SU-DHL-6 (cell line): ENCODE results near the gene MS4A5.
A peak's percentile ranks its signal among the peaks of the same experiment; 100 is the strongest.

ENCODE experiments used
- H2AFZ ChIP-seq: fragments of 200-600 bp; sonication (generic); 2 replicates; pipeline ENCODE4 v1.6.1; 2014; ENCODE audit warnings: low read depth, mild to moderate bottlenecking, moderate library complexity, mixed read lengths, antibody characterized with exemption, low read length; ENCODE audit not compliant: severe bottlenecking
- H3F3A ChIP-seq: fragments of 200-600 bp; shearing (Covaris generic); 2 replicates; pipeline ENCODE4 v1.6.0; 2016; ENCODE audit warnings: antibody characterized with exemption, mild to moderate bottlenecking; ENCODE audit not compliant: insufficient read depth
- H3K27ac ChIP-seq: fragments of 200-600 bp; sonication (generic); 2 replicates; pipeline ENCODE4 v1.5.1; 2016; ENCODE audit warnings: low read depth, mild to moderate bottlenecking, low read length, moderate library complexity, mixed read lengths
- H3K27me3 ChIP-seq: fragments of 200-600 bp; sonication (generic), shearing (Covaris generic); 2 replicates; pipeline ENCODE4 v1.6.0; 2014; ENCODE audit warnings: mild to moderate bottlenecking, low read length
- H3K36me3 ChIP-seq: fragments of 200-600 bp; sonication (generic); 2 replicates; pipeline ENCODE4 v1.6.1; 2014; ENCODE audit warnings: mild to moderate bottlenecking, low read length, mixed read lengths
- H3K4me2 ChIP-seq: fragments of 300-600, 200-600 bp; shearing (Covaris generic), sonication (generic); 2 replicates; pipeline ENCODE4 v1.6.0; 2014; ENCODE audit warnings: low read length, low read depth, mild to moderate bottlenecking; ENCODE audit not compliant: poor library complexity, severe bottlenecking
- H3K4me3 ChIP-seq: fragments of 200-600 bp; sonication (generic); 2 replicates; pipeline ENCODE4 v1.5.1; 2014; ENCODE audit warnings: antibody characterized with exemption, low read length, mild to moderate bottlenecking, mixed read lengths; ENCODE audit not compliant: insufficient read depth, poor library complexity, severe bottlenecking
- H3K79me2 ChIP-seq: fragments of 200-600 bp; sonication (generic); 2 replicates; pipeline ENCODE4 v1.6.1; 2014; ENCODE audit warnings: mild to moderate bottlenecking, low read length, moderate library complexity; ENCODE audit not compliant: insufficient read depth
- H3K9ac ChIP-seq: fragments of 200-600 bp; sonication (generic); 2 replicates; pipeline ENCODE4 v1.7.0; 2014; ENCODE audit warnings: mild to moderate bottlenecking, low read length
- H3K9me2 ChIP-seq: fragments of 200-600 bp; sonication (generic); replicated peaks from 2 replicates; pipeline ENCODE4 v1.6.1; 2014; ENCODE audit warnings: low read length; ENCODE audit not compliant: insufficient read depth
- H3K9me3 ChIP-seq: fragments of 200-600 bp; sonication (generic); 2 replicates; pipeline ENCODE4 v1.6.1; 2014; ENCODE audit warnings: low read length, mixed read lengths; ENCODE audit not compliant: insufficient read depth
- H4K20me1 ChIP-seq: fragments of 200-600 bp; sonication (generic); 2 replicates; pipeline ENCODE4 v1.6.1; 2014; ENCODE audit warnings: low read depth, mild to moderate bottlenecking, antibody characterized with exemption, low read length, moderate library complexity, mixed read lengths
- CTCF ChIP-seq: fragments of 200-600 bp; sonication (generic); IDR thresholded peaks from one replicate; pipeline ENCODE4 v1.5.1; 2017; ENCODE audit warnings: antibody characterized with exemption, mild to moderate bottlenecking, low read length, moderate library complexity; ENCODE audit not compliant: insufficient read depth, poor library complexity, severe bottlenecking
- EZH2phosphoT487 ChIP-seq: fragments of 200-600 bp; sonication (generic), shearing (Covaris generic); conservative IDR thresholded peaks from 2 replicates; pipeline ENCODE4 v1.6.1; 2018; ENCODE audit warnings: mild to moderate bottlenecking, antibody characterized with exemption, low read length, moderate library complexity, mixed read lengths

MS4A5 gene

GRCh38 chr11:60468829-60469228 is 39.5 kb downstream of the MS4A5 start:
- Histone ChIP-seq H3K4me2 (no peak overlapping the region), H4K20me1 (peaks cover 32% of the 10 kb centered on the region), H2AFZ (no peak overlapping the region), H3K9me3 (no peaks in the 10 kb centered on the region), H3K36me3 (peaks cover 75% of the 10 kb centered on the region), H3K9me2 (no peaks in the 10 kb centered on the region), H3F3A (peaks cover 85% of the 10 kb centered on the region), H3K4me3 (no peak overlapping the region), H3K27me3 (no peaks in the 10 kb centered on the region), H3K9ac (no peak overlapping the region), H3K79me2 (no peaks in the 10 kb centered on the region), H3K27ac (peak overlapping the region; percentile 60; the same call in 1 of the 2 replicates)
- TF ChIP-seq EZH2phosphoT487 (no peak), CTCF (no peak)

GRCh38 chr11:60469723-60470122 is 40.4 kb downstream of the MS4A5 start:
- Histone ChIP-seq H3K4me2 (no peak overlapping the region), H4K20me1 (peaks cover 27% of the 10 kb centered on the region), H3K9me3 (no peaks in the 10 kb centered on the region), H3K27me3 (no peaks in the 10 kb centered on the region), H3K79me2 (no peaks in the 10 kb centered on the region), H3K9ac (no peak overlapping the region), H3K36me3 (peaks cover 66% of the 10 kb centered on the region), H3K27ac (peak overlapping the region; percentile 60; the same call in 1 of the 2 replicates), H3K4me3 (no peak overlapping the region), H2AFZ (no peak overlapping the region), H3K9me2 (no peaks in the 10 kb centered on the region), H3F3A (peaks cover 76% of the 10 kb centered on the region)
- TF ChIP-seq CTCF (no peak), EZH2phosphoT487 (no peak)

- peak overlapping the region; percentile 85 for H3K4me2 ChIP-seq
These were observed 47.7 kb downstream of the MS4A5 start for GRCh38 chr11:60477035-60477445.

More at GRCh38 chr11:60477035-60477445, 47.7 kb downstream of the MS4A5 start:
- Histone ChIP-seq H3K9ac (peak overlapping the region; percentile 50), H3K27ac (peak overlapping the region; percentile 95), H2AFZ (peak overlapping the region; percentile 93), H3F3A (peaks cover 63% of the 10 kb centered on the region), H3K4me3 (peak overlapping the region; percentile 32), H3K9me3 (no peaks in the 10 kb centered on the region), H3K27me3 (no peaks in the 10 kb centered on the region), H4K20me1 (no peaks in the 10 kb centered on the region), H3K79me2 (peaks cover 3% of the 10 kb centered on the region; the same call in 1 of the 2 replicates), H3K9me2 (no peaks in the 10 kb centered on the region), H3K36me3 (no peaks in the 10 kb centered on the region)
- TF ChIP-seq CTCF (no peak), EZH2phosphoT487 (no peak)
